BLaER1 (cell line): Measurements from ENCODE around the gene WNT5B.

Source experiments
- H3K27ac ChIP-seq: shearing (Covaris generic); formaldehyde crosslinking; 2 replicates; pipeline ENCODE4 v1.8.1; 2022
- H3K27me3 ChIP-seq: shearing (Covaris generic); formaldehyde crosslinking; 2 replicates; pipeline ENCODE4 v1.8.1; 2022
- H3K36me3 ChIP-seq: shearing (Covaris generic); formaldehyde crosslinking; 2 replicates; pipeline ENCODE4 v1.8.1; 2022
- H3K4me1 ChIP-seq: shearing (Covaris generic); formaldehyde crosslinking; 2 replicates; pipeline ENCODE4 v1.8.1; 2022
- H3K4me2 ChIP-seq: shearing (Covaris generic); formaldehyde crosslinking; 2 replicates; pipeline ENCODE4 v1.8.1; 2022
- H3K4me3 ChIP-seq: shearing (Covaris generic); formaldehyde crosslinking; 2 replicates; pipeline ENCODE4 v1.8.1; 2022
- H3K9ac ChIP-seq: shearing (Covaris generic); formaldehyde crosslinking; 2 replicates; pipeline ENCODE4 v1.8.1; 2022
- H3K9me3 ChIP-seq: shearing (Covaris generic); formaldehyde crosslinking; 2 replicates; pipeline ENCODE4 v1.8.1; 2022
- H4K20me1 ChIP-seq: shearing (Covaris generic); formaldehyde crosslinking; 2 replicates; pipeline ENCODE4 v1.8.1; 2022
- Cebpa-rat ChIP-seq: shearing (Covaris generic); IDR thresholded peaks from 2 replicates; pipeline ENCODE4 v1.8.1; 2022

WNT5B gene

GRCh38 chr12:1590221-1590979, 38.6 kb upstream of the WNT5B start:
- no peak overlapping the region for H3K27ac ChIP-seq
- peaks cover 82% of the 10 kb centered on the region for H4K20me1 ChIP-seq
- no peaks in the 10 kb centered on the region for H3K36me3 ChIP-seq
- H3K4me1 ChIP-seq, result peaks cover 69% of the 10 kb centered on the region
- no peaks in the 10 kb centered on the region for H3K27me3 ChIP-seq
- peak overlapping the region; percentile 85; the same call in 1 of the 2 replicates for H3K4me3 ChIP-seq
- no peak overlapping the region for H3K9ac ChIP-seq
- no peaks in the 10 kb centered on the region for H3K9me3 ChIP-seq
- peak overlapping the region; percentile 98 for H3K4me2 ChIP-seq
- TF ChIP-seq Cebpa-rat, result no peak

GRCh38 chr12:1591034-1591433, 38.0 kb upstream of the WNT5B start:
- peak overlapping the region; percentile 75; the same call in 1 of the 2 replicates for H3K9ac ChIP-seq
- H3K27me3 ChIP-seq, result no peaks in the 10 kb centered on the region
- H3K4me3 ChIP-seq, result peak overlapping the region; percentile 85
- no peak for TF ChIP-seq Cebpa-rat
- peaks cover 69% of the 10 kb centered on the region for H3K4me1 ChIP-seq
- no peaks in the 10 kb centered on the region for H3K9me3 ChIP-seq
- H3K27ac ChIP-seq, result no peak overlapping the region
- no peaks in the 10 kb centered on the region for H3K36me3 ChIP-seq
- H3K4me2 ChIP-seq, result peak overlapping the region; percentile 98
- H4K20me1 ChIP-seq, result peaks cover 75% of the 10 kb centered on the region

GRCh38 chr12:1591543-1591942, 37.5 kb upstream of the WNT5B start:
- H3K9ac ChIP-seq, result peak overlapping the region; percentile 75
- peaks cover 67% of the 10 kb centered on the region for H3K4me1 ChIP-seq
- H3K4me2 ChIP-seq, result peak overlapping the region; percentile 98
- peaks cover 70% of the 10 kb centered on the region for H4K20me1 ChIP-seq
- no peaks in the 10 kb centered on the region for H3K36me3 ChIP-seq
- no peak for TF ChIP-seq Cebpa-rat
- H3K27me3 ChIP-seq, result no peaks in the 10 kb centered on the region
- H3K27ac ChIP-seq, result peak overlapping the region; percentile 23; the same call in 1 of the 2 replicates
- peak overlapping the region; percentile 85 for H3K4me3 ChIP-seq
- H3K9me3 ChIP-seq, result no peaks in the 10 kb centered on the region

- Histone ChIP-seq H3K4me1 (peaks cover 67% of the 10 kb centered on the region), H3K4me2 (peak overlapping the region; percentile 98), H4K20me1 (peaks cover 60% of the 10 kb centered on the region), H3K27ac (peak overlapping the region; percentile 96; the same call in 1 of the 2 replicates), H3K36me3 (no peaks in the 10 kb centered on the region), H3K27me3 (no peaks in the 10 kb centered on the region), H3K9ac (peak overlapping the region; percentile 92), H3K9me3 (no peaks in the 10 kb centered on the region), H3K4me3 (peak overlapping the region; percentile 85)
- no peak for TF ChIP-seq Cebpa-rat
These were observed 36.4 kb upstream of the WNT5B start for GRCh38 chr12:1592444-1593173.

- Histone ChIP-seq H3K4me3 (peak overlapping the region; percentile 85), H4K20me1 (peaks cover 53% of the 10 kb centered on the region), H3K4me2 (peak overlapping the region; percentile 98), H3K27me3 (no peaks in the 10 kb centered on the region), H3K9me3 (no peaks in the 10 kb centered on the region), H3K27ac (peak overlapping the region; percentile 96), H3K4me1 (peaks cover 60% of the 10 kb centered on the region), H3K9ac (peak overlapping the region; percentile 92), H3K36me3 (no peaks in the 10 kb centered on the region)
- TF ChIP-seq Cebpa-rat, result no peak
These were observed 35.6 kb upstream of the WNT5B start for GRCh38 chr12:1593174-1594005.

- Histone ChIP-seq H3K4me3 (peak overlapping the region; percentile 85), H3K9ac (peak overlapping the region; percentile 92), H3K27me3 (no peaks in the 10 kb centered on the region), H3K36me3 (no peaks in the 10 kb centered on the region), H3K27ac (peak overlapping the region; percentile 96), H3K4me2 (peak overlapping the region; percentile 98), H4K20me1 (peaks cover 47% of the 10 kb centered on the region), H3K4me1 (peaks cover 55% of the 10 kb centered on the region), H3K9me3 (no peaks in the 10 kb centered on the region)
- TF ChIP-seq Cebpa-rat, result no peak
These were observed 35.1 kb upstream of the WNT5B start for GRCh38 chr12:1594006-1594260.

GRCh38 chr12:1594261-1595025, 34.6 kb upstream of the WNT5B start, which contains the start of gene FBXL14:
Gene FBXL14 (minus strand): TSS chr12:1594581. CDS start chr12:1594066, 515 bp downstream.
- H3K9me3 ChIP-seq, result no peaks in the 10 kb centered on the region
- H3K4me1 ChIP-seq, result peaks cover 52% of the 10 kb centered on the region
- no peaks in the 10 kb centered on the region for H3K27me3 ChIP-seq
- H3K4me2 ChIP-seq, result peak within 1 kb of the TSS; percentile 98
- H4K20me1 ChIP-seq, result peaks cover 45% of the 10 kb centered on the region
- peak within 1 kb of the TSS; percentile 92 for H3K9ac ChIP-seq
- H3K27ac ChIP-seq, result peak within 1 kb of the TSS; percentile 96
- H3K36me3 ChIP-seq, result no peaks in the 10 kb centered on the region
- H3K4me3 ChIP-seq, result peak within 1 kb of the TSS; percentile 85
- TF ChIP-seq Cebpa-rat, result no peak

GRCh38 chr12:1595026-1595561, 33.9 kb upstream of the WNT5B start:
- Histone ChIP-seq H3K36me3 (no peaks in the 10 kb centered on the region), H4K20me1 (peaks cover 39% of the 10 kb centered on the region), H3K27ac (peak overlapping the region; percentile 96), H3K9ac (peak overlapping the region; percentile 92), H3K27me3 (no peaks in the 10 kb centered on the region), H3K4me2 (peak overlapping the region; percentile 98), H3K4me3 (peak overlapping the region; percentile 85), H3K4me1 (peaks cover 46% of the 10 kb centered on the region), H3K9me3 (no peaks in the 10 kb centered on the region)
- no peak for TF ChIP-seq Cebpa-rat
